Effector CD4-positive, alpha-beta T cell (primary cell): ENCODE data around the gene GNA12.
"Not testable (repeated sequence)": the region's sequence is repeated elsewhere in the genome, so short reads cannot be mapped to it uniquely, and the experiment has no call there.

Experiments
- DNase-seq: peaks from one replicate; pipeline ENCODE4 v3.0.0-alpha.2; 2020

GNA12 gene

GRCh38 chr7:2726316-2727018, 117.6 kb downstream of the GNA12 start:
- DNase-seq, result no peak

GRCh38 chr7:2725178-2726105, 118.7 kb downstream of the GNA12 start:
- no peak for DNase-seq

- DNase-seq, result no peak
These were observed 119.5 kb downstream of the GNA12 start for GRCh38 chr7:2724453-2725177.

GRCh38 chr7:2724036-2724435, 120.1 kb downstream of the GNA12 start:
- not testable (repeated sequence) for DNase-seq

- DNase-seq, result no peak
These were observed 120.8 kb downstream of the GNA12 start for GRCh38 chr7:2723138-2723850.

GRCh38 chr7:2722591-2722990, 121.5 kb downstream of the GNA12 start:
- no peak for DNase-seq

- DNase-seq, result no peak
These were observed 122.3 kb downstream of the GNA12 start for GRCh38 chr7:2721842-2722241.

- no peak for DNase-seq
These were observed 124.1 kb downstream of the GNA12 start for GRCh38 chr7:2720024-2720423.

GRCh38 chr7:2719007-2719406, 125.1 kb downstream of the GNA12 start:
- DNase-seq, result peak; percentile 52

- DNase-seq, result no peak
These were observed 125.7 kb downstream of the GNA12 start for GRCh38 chr7:2718296-2718965.

- no peak for DNase-seq
These were observed 126.5 kb downstream of the GNA12 start for GRCh38 chr7:2717293-2718261.

- DNase-seq, result no peak
These were observed 127.2 kb downstream of the GNA12 start for GRCh38 chr7:2716906-2717292.

GRCh38 chr7:2716488-2716887, 127.6 kb downstream of the GNA12 start:
- DNase-seq, result no peak

GRCh38 chr7:2715341-2716231, 128.5 kb downstream of the GNA12 start:
- DNase-seq, result peak; percentile 53

- DNase-seq, result no peak
These were observed 129.5 kb downstream of the GNA12 start for GRCh38 chr7:2714636-2715035.

- DNase-seq, result no peak
These were observed 130.1 kb downstream of the GNA12 start for GRCh38 chr7:2713978-2714377.

- no peak for DNase-seq
These were observed 130.7 kb downstream of the GNA12 start for GRCh38 chr7:2713370-2713769.

GRCh38 chr7:2711895-2712675, 132.0 kb downstream of the GNA12 start:
- DNase-seq, result no peak
